Caki2 (cell line): ENCODE measurements around the gene CMC1. TPM values are rescaled to one million over a fixed set of nuclear protein-coding genes. Genes with fewer than 3 reads are reported as not detected.
"Not testable (repeated sequence)": the region's sequence is repeated elsewhere in the genome, so short reads cannot be mapped to it uniquely, and the experiment has no call there.

ENCODE experiments used
- DNase-seq: peaks from one replicate; pipeline ENCODE4 v3.0.0-alpha.2; 2015; ENCODE audit warnings: low read depth
- in situ Hi-C: cut with HindIII; loops from 2 replicates; pipeline ENCODE4 v1.10.0; 2016; ENCODE audit warnings: low sequenced_read_pairs, low pct_unique_long_range_greater_than_20kb, mixed read lengths
- total RNA-seq: library from RNA; depleted of rRNA; stranded (reverse); fragments of >200 nt; shearing (Covaris generic); gene quantifications from 2 replicates; pipeline ENCODE4 v1.2.3, GENCODE V29; 2014; ENCODE audit warnings: low replicate concordance

Gene CMC1
- total RNA-seq, 1 experiment from 2014 or later, result 18.0 TPM

GRCh38 chr3:28240441-28240840, 978 bp upstream of the CMC1 start:
- in situ Hi-C loops, result no loop called here
- no peak for DNase-seq

GRCh38 chr3:28242519-28242918, 1.1 kb downstream of the CMC1 start:
- in situ Hi-C loops, result no loop called here
- DNase-seq, result no peak

- DNase-seq, result no peak
- in situ Hi-C loops, result no loop called here
Measured at GRCh38 chr3:28243424-28244106, 2.1 kb downstream of the CMC1 start.

DNA sequence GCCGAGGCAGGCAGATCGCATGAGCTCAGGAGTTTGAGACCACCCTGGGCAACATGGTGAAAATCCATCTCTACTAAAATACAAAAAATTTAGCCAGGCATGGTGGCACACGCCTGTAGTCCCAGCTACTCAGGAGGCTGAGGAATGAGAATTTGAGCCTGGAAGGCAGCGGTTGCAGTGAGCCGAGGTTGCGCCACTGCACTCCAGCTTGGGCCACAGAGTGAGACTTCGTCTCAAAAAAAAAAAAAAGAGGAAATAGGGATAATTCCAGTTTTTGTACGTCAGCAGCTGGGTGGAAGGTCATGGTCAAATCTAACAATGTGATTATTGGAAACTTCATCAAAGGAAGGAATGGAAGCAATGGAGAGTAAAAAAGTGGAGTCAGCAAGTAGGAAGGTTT, 3.1 kb downstream of the CMC1 start:
- in situ Hi-C loops, result no loop called here
- DNase-seq, result no peak

DNA sequence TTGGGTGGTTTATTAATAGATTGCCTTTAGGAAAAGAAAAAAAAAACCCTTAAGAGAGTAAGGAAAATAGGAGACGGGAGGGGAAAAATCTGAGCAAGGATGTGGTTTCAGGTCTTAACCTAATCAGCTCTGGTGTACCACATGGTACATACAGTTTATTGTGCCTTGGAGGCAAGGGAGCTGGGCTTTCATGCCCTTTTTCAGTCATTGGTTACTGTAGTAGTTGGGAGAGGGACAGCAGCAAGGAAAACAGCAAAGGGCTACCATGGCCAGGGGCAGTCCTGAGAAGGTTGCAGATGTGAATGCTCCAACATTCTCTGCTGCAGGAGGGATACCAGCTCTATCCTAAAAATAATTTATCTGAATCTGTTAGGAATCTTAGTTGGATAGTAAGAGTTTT, 5.9 kb downstream of the CMC1 start:
- no peak for DNase-seq

DNA sequence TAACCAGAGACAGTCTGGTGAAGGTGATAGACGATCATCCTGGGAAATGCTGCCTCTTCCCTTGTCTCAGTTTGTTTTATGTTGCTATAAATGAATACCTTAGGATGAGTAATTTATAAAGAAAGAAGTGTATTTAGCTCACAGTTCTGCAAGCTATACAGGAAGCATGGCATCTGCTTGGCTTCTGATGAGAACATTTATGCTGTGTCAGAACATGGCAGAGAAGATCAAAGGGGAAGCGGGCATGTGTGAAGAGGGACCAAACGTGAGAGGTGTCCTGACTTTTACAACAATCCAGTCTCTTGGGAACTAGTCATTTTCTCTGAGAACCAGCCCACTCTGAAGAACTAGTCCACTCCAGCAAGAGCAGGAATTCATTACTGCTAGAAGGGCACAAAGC, 9.6 kb downstream of the CMC1 start:
- in situ Hi-C loops, result no loop called here
- DNase-seq, result no peak

More for the DNA sequence above, 5.9 kb downstream of the CMC1 start:
- in situ Hi-C loops, result no loop called here

GRCh38 chr3:28252001-28252431, 10.6 kb downstream of the CMC1 start:
- DNase-seq, result no peak
- in situ Hi-C loops, result no loop called here

- in situ Hi-C loops, result no loop called here
- no peak for DNase-seq
Measured at GRCh38 chr3:28253040-28253715, 11.8 kb downstream of the CMC1 start.

DNA sequence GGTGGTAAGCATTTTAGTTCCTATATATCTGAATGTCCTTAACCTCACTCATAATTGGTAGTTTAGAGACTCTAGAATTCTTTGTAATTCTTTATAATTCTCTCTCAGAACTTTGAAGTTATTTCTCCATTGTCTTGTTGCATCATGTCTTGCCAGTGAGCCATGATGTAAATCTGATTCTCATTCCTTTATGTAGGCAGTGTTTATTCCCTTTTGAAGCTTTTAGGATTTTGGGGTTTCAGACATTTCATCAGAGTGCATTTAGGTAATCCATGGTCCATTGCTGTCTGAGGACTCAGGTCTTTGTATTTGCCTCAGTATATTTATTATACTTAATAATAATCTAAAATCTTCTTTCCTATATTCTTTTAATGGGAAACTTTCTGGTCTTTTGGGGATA, 20.6 kb downstream of the CMC1 start:
- DNase-seq, result no peak
- in situ Hi-C loops, result no loop called here

- in situ Hi-C loops, result no loop called here
- no peak for DNase-seq
Measured at GRCh38 chr3:28265641-28266040, 24.2 kb downstream of the CMC1 start.

DNA sequence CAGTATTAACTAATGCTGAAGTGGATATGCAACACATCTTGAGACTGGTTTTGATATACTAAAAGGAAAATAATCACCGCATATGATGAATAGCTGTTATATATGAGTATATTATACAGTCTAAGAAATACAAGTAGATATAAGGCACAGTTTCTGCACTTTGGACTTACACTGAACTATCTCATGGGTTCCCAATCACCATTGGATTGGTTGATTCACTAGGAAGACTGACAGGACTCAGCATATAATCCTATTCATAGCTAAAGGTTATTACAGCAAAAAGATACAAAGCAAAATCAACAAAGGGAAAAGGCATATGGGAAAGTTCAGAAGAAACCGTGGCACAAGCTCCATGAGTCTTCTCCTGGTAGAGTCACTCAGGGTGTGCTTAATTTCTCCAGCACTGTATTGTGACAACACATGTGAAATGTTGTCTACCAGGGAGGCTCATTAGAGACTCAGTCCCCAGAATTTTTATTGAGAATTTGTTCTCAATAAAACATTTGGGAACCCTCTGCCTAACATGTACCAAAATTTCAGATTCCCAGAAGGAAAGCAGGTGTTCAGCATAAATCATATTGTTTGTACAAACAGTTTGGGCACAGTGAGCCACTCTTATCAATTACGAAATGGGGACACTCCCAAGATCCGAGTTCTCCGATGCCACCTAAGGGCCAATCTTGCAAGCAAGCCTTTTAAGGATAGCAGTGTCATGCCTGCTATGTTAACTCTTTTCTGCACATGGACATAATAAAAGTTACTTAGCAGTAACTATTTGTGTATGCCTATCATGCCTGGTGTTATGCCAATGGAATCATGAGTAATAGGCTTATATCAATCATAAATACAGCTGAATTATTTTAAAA, 26.8 kb downstream of the CMC1 start:
- in situ Hi-C loops, result no loop called here
- DNase-seq, result no peak

DNA sequence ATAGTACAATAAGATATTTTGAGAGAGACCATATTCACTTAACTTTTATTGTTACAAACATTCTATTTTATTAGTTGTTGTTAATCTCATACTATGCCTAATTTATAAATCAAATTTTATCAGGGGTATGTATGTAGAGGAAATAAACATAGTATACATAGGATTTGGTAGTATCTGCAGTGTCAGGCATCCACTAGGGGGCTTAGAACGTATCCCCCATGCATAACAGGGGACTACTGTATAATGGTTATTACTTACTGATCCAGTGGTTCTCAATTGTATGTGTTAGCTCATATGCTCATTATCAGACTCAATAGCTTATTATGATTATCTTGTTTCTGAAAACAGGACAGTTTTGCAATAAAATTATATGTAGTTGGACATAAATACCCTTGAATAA, 27.6 kb downstream of the CMC1 start:
- in situ Hi-C loops, result no loop called here
- no peak for DNase-seq

GRCh38 chr3:28269884-28270283, 28.5 kb downstream of the CMC1 start:
- in situ Hi-C loops, DNase-seq: not testable (repeated sequence)

DNA sequence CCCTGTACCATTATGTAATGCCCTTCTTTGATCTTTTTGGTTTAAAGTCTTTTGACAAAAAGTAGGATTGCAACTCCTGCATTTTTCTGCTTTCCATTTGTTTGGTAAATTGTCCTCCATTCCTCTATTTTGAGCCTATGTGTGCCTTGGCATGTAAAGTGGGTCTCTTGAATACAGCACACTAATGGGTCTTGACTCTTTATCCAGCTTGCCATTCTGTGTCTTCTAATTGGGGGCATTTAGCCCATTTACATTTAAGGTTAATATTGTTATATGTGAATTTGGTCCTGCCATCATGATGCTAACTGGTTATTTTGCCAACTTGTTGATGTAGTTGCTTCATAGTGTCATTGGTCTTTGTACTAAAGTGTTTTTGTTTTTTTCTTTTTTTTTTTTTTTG, 32.4 kb downstream of the CMC1 start:
- in situ Hi-C loops, result no loop called here
- no peak for DNase-seq

- no peak for DNase-seq
- in situ Hi-C loops, result no loop called here
Measured at GRCh38 chr3:28278918-28279317, 37.5 kb downstream of the CMC1 start.

DNA sequence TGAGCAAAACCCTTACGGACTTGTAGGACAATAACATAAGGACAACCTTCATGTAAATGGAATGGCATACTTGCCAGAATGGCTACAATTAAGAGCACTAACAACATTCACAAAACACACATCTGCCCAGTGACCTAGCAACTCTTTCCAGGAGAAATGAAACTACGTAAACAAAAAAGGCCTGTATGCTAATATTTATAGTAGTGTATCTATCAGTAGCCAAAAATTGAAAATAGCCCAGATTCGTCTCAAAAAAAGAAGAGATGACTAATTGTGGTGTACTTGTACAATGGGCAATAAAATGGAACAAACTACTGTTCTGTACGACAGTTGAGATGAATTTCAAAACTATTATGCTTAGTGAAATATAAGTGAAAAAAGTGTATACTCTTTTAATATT, 38.4 kb downstream of the CMC1 start:
- in situ Hi-C loops, result no loop called here

GRCh38 chr3:28280781-28281180, 39.4 kb downstream of the CMC1 start:
- in situ Hi-C loops, result no loop called here

More for the DNA sequence above, 38.4 kb downstream of the CMC1 start:
- DNase-seq, result no peak

GRCh38 chr3:28286595-28286994, 45.2 kb downstream of the CMC1 start:
- in situ Hi-C loops, result no loop called here
- DNase-seq, result peak; percentile 16

More at GRCh38 chr3:28280781-28281180, 39.4 kb downstream of the CMC1 start:
- DNase-seq, result no peak

DNA sequence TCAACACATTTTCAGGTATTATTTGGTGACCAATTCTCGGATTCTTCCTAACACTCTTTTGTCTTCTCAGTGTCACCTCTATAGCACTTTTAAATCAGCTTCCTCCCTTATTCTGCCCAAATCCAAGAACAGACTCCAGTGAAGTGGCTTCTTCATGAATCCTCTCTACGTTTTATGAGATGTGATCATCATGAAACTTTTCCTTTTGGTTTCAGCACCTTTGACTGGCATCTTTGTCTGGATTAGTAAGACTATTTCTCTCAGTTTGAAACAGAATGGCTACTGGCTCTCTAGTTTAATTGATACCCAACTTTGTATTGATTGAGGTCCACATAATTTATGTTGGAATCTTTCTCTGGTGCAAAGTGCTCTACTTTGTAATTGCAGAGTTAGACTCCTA, 45.6 kb downstream of the CMC1 start:
- DNase-seq, result no peak
- in situ Hi-C loops, result no loop called here
